IMR-90 (cell line): Measurements from ENCODE around the gene SPTLC2. TPM values are rescaled to one million over a fixed set of nuclear protein-coding genes. Genes with fewer than 3 reads are reported as not detected.

Experiments used
- ATAC-seq: fragments of 200-7000 bp; cut with Tn5 transposase; 2 replicates; pipeline ENCODE4 v1.9.1; 2020; ENCODE audit warnings: low read depth, mild to moderate bottlenecking, moderate library complexity
- BruUV-seq: library from RNA; stranded (reverse); fragments of 400-500 nt; replicated peaks from 2 replicates; lab custom pipeline; 2021; lab: Mats Ljungman, UMichigan
- CTCF ChIA-PET: fragments of 300-600 bp; formaldehyde crosslinking; extraction: SDS; loops from one replicate; lab custom pipeline; 2021; ENCODE audit warnings: antibody characterized with exemption; lab: Yijun Ruan, JAX
- POLR2A ChIA-PET: fragments of 300-600 bp; sonication (Branson Sonifier 250); formaldehyde crosslinking; loops from one replicate; lab custom pipeline; 2022; ENCODE audit warnings: antibody characterized with exemption; ENCODE audit not compliant: unreplicated experiment; lab: Charles Lee
- DNase-seq: peaks from one replicate; pipeline ENCODE4 v3.0.0; 2013
- H2AFZ ChIP-seq: replicated peaks from 2 replicates; pipeline ENCODE3; 2013; ENCODE audit warnings: low read length, mild to moderate bottlenecking; ENCODE audit not compliant: poor library complexity
- H2AK5ac ChIP-seq: 2 replicates; pipeline ENCODE4 v1.6.1; 2013; ENCODE audit warnings: low read depth, low read length, inconsistent platforms
- H2AK9ac ChIP-seq: replicated peaks from 2 replicates; pipeline ENCODE3; 2013; ENCODE audit warnings: mild to moderate bottlenecking, low read depth, low read length, moderate library complexity; ENCODE audit not compliant: poor library complexity
- H2BK120ac ChIP-seq: 2 replicates; pipeline ENCODE4 v1.6.1; 2013; ENCODE audit warnings: low read depth, low read length, inconsistent platforms
- H2BK15ac ChIP-seq: 3 replicates; pipeline ENCODE4 v1.6.1; 2013; ENCODE audit warnings: low read depth, low read length, inconsistent platforms
- H2BK20ac ChIP-seq: 2 replicates; pipeline ENCODE4 v1.6.1; 2013; ENCODE audit warnings: low read depth, mild to moderate bottlenecking, inconsistent platforms, low read length, moderate library complexity
- H2BK5ac ChIP-seq: 2 replicates; pipeline ENCODE4 v1.6.1; 2013; ENCODE audit warnings: mild to moderate bottlenecking, low read depth, low read length, inconsistent platforms; ENCODE audit not compliant: poor library complexity, severe bottlenecking
- H3K14ac ChIP-seq: replicated peaks from 2 replicates; pipeline ENCODE4 v1.6.1; 2013; ENCODE audit warnings: low read depth, low read length, inconsistent platforms
- H3K18ac ChIP-seq: 2 replicates; pipeline ENCODE4 v1.6.1; 2013; ENCODE audit warnings: low read depth, low read length, control low read depth
- H3K23ac ChIP-seq: 2 replicates; pipeline ENCODE4 v1.6.1; 2013; ENCODE audit warnings: low read depth, low read length, inconsistent platforms
- H3K27ac ChIP-seq: 2 replicates; pipeline ENCODE4 v1.5.1; 2013; ENCODE audit warnings: mild to moderate bottlenecking, control low read depth, low read length; ENCODE audit not compliant: insufficient read depth
- H3K27me3 ChIP-seq: 2 replicates; pipeline ENCODE4 v1.6.1; 2013; ENCODE audit warnings: low read length; ENCODE audit not compliant: control insufficient read depth, insufficient read depth
- H3K36me3 ChIP-seq: 2 replicates; pipeline ENCODE4 v1.6.1; 2013; ENCODE audit warnings: low read length, mixed read lengths; ENCODE audit not compliant: control insufficient read depth, insufficient read depth
- H3K4ac ChIP-seq: 2 replicates; pipeline ENCODE4 v1.6.1; 2013; ENCODE audit warnings: low read depth, low read length, inconsistent platforms
- H3K4me1 ChIP-seq: 2 replicates; pipeline ENCODE4 v1.6.1; 2013; ENCODE audit warnings: low read length, mixed read lengths; ENCODE audit not compliant: control insufficient read depth, insufficient read depth
- H3K4me2 ChIP-seq: 2 replicates; pipeline ENCODE4 v1.6.1; 2013; ENCODE audit warnings: low read depth, mild to moderate bottlenecking, control low read depth, low read length, moderate library complexity
- H3K4me3 ChIP-seq: 2 replicates; pipeline ENCODE4 v1.5.1; 2013; ENCODE audit warnings: low read depth, mild to moderate bottlenecking, control low read depth, low read length, moderate library complexity; ENCODE audit not compliant: insufficient read depth
- H3K56ac ChIP-seq: 2 replicates; pipeline ENCODE4 v1.6.1; 2013; ENCODE audit warnings: low read length, inconsistent platforms; ENCODE audit not compliant: insufficient read depth; ENCODE audit errors: extremely low read depth
- H3K79me1 ChIP-seq, 2 experiments: 2 replicates each; pipeline ENCODE4 v1.6.1; 2013; ENCODE audit warnings: low read length in 2 of 2, inconsistent platforms in 1 of 2, low read depth in 1 of 2
- H3K9ac ChIP-seq: 2 replicates; pipeline ENCODE4 v1.6.1; 2013; ENCODE audit warnings: low read depth, low read length, control low read depth
- H3K9me1 ChIP-seq: 2 replicates; pipeline ENCODE4 v1.6.1; 2013; ENCODE audit warnings: low read length, inconsistent platforms; ENCODE audit not compliant: insufficient read depth
- H3K9me3 ChIP-seq: 2 replicates; pipeline ENCODE4 v1.6.1; 2013; ENCODE audit warnings: low read length; ENCODE audit not compliant: control insufficient read depth, insufficient read depth
- H4K20me1 ChIP-seq: 2 replicates; pipeline ENCODE4 v1.6.1; 2013; ENCODE audit warnings: low read length, inconsistent platforms; ENCODE audit not compliant: insufficient read depth
- H4K5ac ChIP-seq: 2 replicates; pipeline ENCODE4 v1.6.1; 2013; ENCODE audit warnings: mild to moderate bottlenecking, low read depth, low read length, control low read depth
- H4K8ac ChIP-seq, 2 experiments: 2 replicates each; pipeline ENCODE4 v1.6.1; 2013; ENCODE audit warnings: low read depth in 2 of 2, low read length in 2 of 2, control low read depth in 1 of 2, inconsistent platforms in 1 of 2
- H4K91ac ChIP-seq: 2 replicates; pipeline ENCODE4 v1.6.1; 2013; ENCODE audit warnings: low read depth, low read length, inconsistent platforms; ENCODE audit not compliant: insufficient read depth
- CTCF ChIP-seq: conservative IDR thresholded peaks from 2 replicates; pipeline ENCODE4 v1.5.1; 2012; ENCODE audit warnings: mild to moderate bottlenecking, low read depth, low read length, improper control_type of control experiment
- MAFK ChIP-seq: IDR thresholded peaks from 2 replicates; pipeline ENCODE4 v1.6.1; 2012; ENCODE audit warnings: low read depth, low read length, improper control_type of control experiment
- MAZ ChIP-seq: IDR thresholded peaks from 2 replicates; pipeline ENCODE4 v1.6.1; 2012; ENCODE audit warnings: low read depth, mild to moderate bottlenecking, low read length, improper control_type of control experiment, moderate library complexity, borderline replicate concordance
- RAD21 ChIP-seq: IDR thresholded peaks from 2 replicates; pipeline ENCODE4 v1.6.1; 2012; ENCODE audit warnings: low read length, improper control_type of control experiment
- SMC3 ChIP-seq: fragments of 150-350 bp; IDR thresholded peaks from 2 replicates; pipeline ENCODE4 v1.6.1; 2016; ENCODE audit warnings: low read depth, mild to moderate bottlenecking, antibody characterized with exemption, low read length, moderate library complexity
- USF2 ChIP-seq: fragments of 150-350 bp; IDR thresholded peaks from 2 replicates; pipeline ENCODE4 v1.6.1; 2017; ENCODE audit warnings: mild to moderate bottlenecking, antibody characterized with exemption, low read length, low read depth
- WGBS, 2 experiments: methylation state at CpG; one replicate each; pipeline versions ENCODE4 v1.1.5 to v1.1.7; 2013; ENCODE audit warnings: missing lambda C conversion rate in 2 of 2; ENCODE audit not compliant: insufficient read length in 1 of 2; ENCODE audit errors: extremely low coverage in 2 of 2; 5-methylcytosine and 5-hydroxymethylcytosine counted together
- dilution Hi-C: fragments of 300-500 bp; cut with HindIII; formaldehyde crosslinking; loops from one replicate; pipeline ENCODE4 v1.14.3; 2018; ENCODE audit warnings: low sequenced_read_pairs; ENCODE audit not compliant: unreplicated experiment
- in situ Hi-C: fragments of 300-500 bp; cut with MboI; formaldehyde crosslinking; loops from 3 replicates; pipeline ENCODE4 v1.14.3; 2019; ENCODE audit warnings: low sequenced_read_pairs, inconsistent platforms, mixed read lengths
- intact Hi-C: fragments of 100-400 bp; cut with micrococcal nuclease; formaldehyde crosslinking; loops from 2 replicates; pipeline ENCODE4 v1.10.0; 2022
- polyA plus RNA-seq, 3 experiments: library from polyadenylated mRNA; depleted of rRNA; stranded (reverse); fragments of >200 nt; gene quantifications; 2 replicates each; pipeline ENCODE4 v1.2.3, GENCODE V29; 2012; ENCODE audit warnings: low replicate concordance in 1 of 3
- total RNA-seq: library from RNA; depleted of rRNA; stranded (reverse); fragments of >200 nt; gene quantifications from 2 replicates; pipeline ENCODE4 v1.2.3, GENCODE V29; 2012
- TF ChIP-seq, protein P1 (sequence below): fragments of 150-350 bp; IDR thresholded peaks from 2 replicates; pipeline ENCODE4 v1.6.1; 2016; ENCODE audit warnings: low read depth, mild to moderate bottlenecking, low read length, moderate library complexity, borderline replicate concordance

Gene SPTLC2
- total and polyA plus RNA-seq, 2 of the 4 experiments (the other 2 are of a cell fraction) = 22.6 to 68.3 TPM

DNA sequence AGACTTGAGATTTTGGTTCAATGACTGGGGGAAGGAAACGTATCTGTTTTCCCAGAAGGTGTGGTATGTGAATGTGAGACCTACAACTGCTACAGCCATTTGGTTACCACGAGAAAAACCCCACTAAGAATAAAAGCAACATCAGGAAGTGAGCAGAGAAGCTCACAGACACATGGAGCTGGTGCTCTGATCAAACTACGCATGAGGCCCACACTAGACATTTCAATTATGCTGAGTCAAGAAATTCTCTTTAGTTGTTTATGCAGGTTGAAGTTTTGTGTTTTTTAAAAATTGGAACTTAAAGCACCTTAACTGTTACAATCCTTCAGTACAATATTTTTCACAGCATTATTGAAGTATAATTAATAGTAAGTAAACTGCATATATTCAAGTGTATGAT lies 8.9 kb upstream of the SPTLC2 start:
- CTCF ChIA-PET = no interaction called here
- Histone ChIP-seq H3K4me3 (no peak overlapping the region), H3K27me3 (peaks cover 2% of the 10 kb centered on the region; the same call in 1 of the 2 replicates), H3K23ac (no peak overlapping the region), H3K36me3 (no peaks in the 10 kb centered on the region), H3K9me1 (no peaks in the 10 kb centered on the region), H3K4ac (no peak overlapping the region), H2BK15ac (no peak overlapping the region), H3K18ac (no peak overlapping the region), H3K4me2 (no peak overlapping the region), H3K56ac (no peak overlapping the region), H3K4me1 (no peaks in the 10 kb centered on the region), H2BK120ac (no peak overlapping the region), H2AK5ac (no peak overlapping the region), H4K91ac (no peak overlapping the region), H3K9ac (no peak overlapping the region), H4K20me1 (no peaks in the 10 kb centered on the region), H2BK20ac (no peak overlapping the region), H2AK9ac (no peak overlapping the region), H2BK5ac (no peak overlapping the region), H3K79me1 (no peaks in the 10 kb centered on the region), H2AFZ (peak overlapping the region; percentile 74), H3K27ac (no peak overlapping the region), H3K9me3 (no peaks in the 10 kb centered on the region), H3K14ac (no peak overlapping the region), H4K5ac (no peak overlapping the region), H4K8ac (no peak overlapping the region)
- DNase-seq (no peak), ATAC-seq (no peak)
- no CpG with 5 or more reads among the region's 3 CpGs for WGBS, 2 experiments
- no peak for TF ChIP-seq MAZ
- TF ChIP-seq RAD21 = no peak
- no peak for TF ChIP-seq USF2
- no peak for TF ChIP-seq SMC3
- peak; percentile 70 for TF ChIP-seq MAFK
- TF ChIP-seq, protein P1, sequence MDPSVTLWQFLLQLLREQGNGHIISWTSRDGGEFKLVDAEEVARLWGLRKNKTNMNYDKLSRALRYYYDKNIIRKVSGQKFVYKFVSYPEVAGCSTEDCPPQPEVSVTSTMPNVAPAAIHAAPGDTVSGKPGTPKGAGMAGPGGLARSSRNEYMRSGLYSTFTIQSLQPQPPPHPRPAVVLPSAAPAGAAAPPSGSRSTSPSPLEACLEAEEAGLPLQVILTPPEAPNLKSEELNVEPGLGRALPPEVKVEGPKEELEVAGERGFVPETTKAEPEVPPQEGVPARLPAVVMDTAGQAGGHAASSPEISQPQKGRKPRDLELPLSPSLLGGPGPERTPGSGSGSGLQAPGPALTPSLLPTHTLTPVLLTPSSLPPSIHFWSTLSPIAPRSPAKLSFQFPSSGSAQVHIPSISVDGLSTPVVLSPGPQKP = no peak
- no peak for TF ChIP-seq CTCF
- BruUV-seq = no TSS peak
- in situ Hi-C loops = no loop called here
- intact Hi-C loops = no loop called here
- POLR2A ChIA-PET = no interaction called here
- dilution Hi-C loops = no loop called here
